ENCODE data around the gene ZMAT2. TPM values are rescaled to one million over a fixed set of nuclear protein-coding genes. Genes with fewer than 3 reads are reported as not detected.

Gene ZMAT2
- total RNA-seq, 2 experiments from 2014 or later, result 24.8 to 41.6 TPM

DNA sequence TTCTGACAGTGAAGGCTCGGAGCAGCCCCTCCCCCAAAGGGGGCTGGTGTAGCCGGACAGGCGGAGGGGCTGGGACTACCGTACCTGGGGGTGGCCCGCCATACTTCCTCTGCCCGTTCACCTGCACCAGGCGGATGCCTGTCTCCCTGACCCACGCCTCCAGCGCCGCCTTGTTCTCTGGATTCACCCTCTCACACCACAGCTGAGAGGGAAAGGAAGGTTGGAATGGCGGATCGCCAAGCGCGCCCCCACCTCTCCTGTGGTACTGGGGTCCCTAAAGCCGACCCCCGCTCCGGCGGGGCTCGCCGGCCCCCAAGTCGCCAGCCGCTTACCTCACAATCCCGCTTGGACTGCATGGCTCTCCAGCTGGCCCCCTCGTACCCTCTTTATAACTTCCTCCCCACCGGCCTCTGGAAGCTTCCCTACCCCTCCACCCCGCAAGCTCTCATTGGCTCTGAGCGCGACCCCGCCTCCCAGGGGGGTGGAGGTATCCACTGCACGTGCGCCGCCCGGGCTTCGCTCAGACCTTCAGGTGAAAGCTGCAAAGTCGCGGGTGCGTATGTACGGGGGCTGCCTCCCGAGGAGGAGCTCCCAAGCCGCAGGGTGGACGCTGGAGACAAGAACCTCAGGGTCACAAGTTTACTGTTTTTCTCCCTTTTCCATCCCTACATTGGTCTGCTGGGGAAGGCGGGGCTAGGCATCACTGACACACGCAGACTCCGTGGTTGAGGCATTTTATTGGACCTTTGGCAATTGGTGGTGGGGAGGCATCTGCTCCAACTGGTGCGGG is 26.9 kb upstream of the ZMAT2 start, which contains the start of gene DND1:
Gene DND1 (minus strand): TSS at position 390 of the 790 bp plus-strand sequence. CDS start 34 bp downstream, at position 356.
- Histone ChIP-seq H3K4me1 (ENCODE audit: insufficient read depth, low read length, poor library complexity, severe bottlenecking) (no peaks in the 10 kb centered on the region), H3K9me3 (ENCODE audit: low read length) (no peaks in the 10 kb centered on the region), H3K9me2 (ENCODE audit: insufficient read depth, low read length) (no peaks in the 10 kb centered on the region), H3K4me3 (ENCODE audit: low read depth, low read length, poor library complexity, severe bottlenecking) (no peak within 1 kb of the TSS), H2AFZ (ENCODE audit: low read length) (no peak within 1 kb of the TSS), H3K27ac (ENCODE audit: low read depth, low read length, poor library complexity, severe bottlenecking) (no peak within 1 kb of the TSS), H3K36me3 (ENCODE audit: insufficient read depth, low read length) (peaks cover 93% of the 10 kb centered on the region), H4K20me1 (ENCODE audit: insufficient read depth, low read length) (no peaks in the 10 kb centered on the region), H3K79me2 (ENCODE audit: insufficient read depth, low read depth, low read length) (no peaks in the 10 kb centered on the region), H3K4me2 (ENCODE audit: low read length) (no peak within 1 kb of the TSS)
- no peak for TF ChIP-seq EZH2phosphoT487 (IDR thresholded peaks at IDR 0.05; ENCODE audit: borderline replicate concordance, low read depth, low read length)
- TF ChIP-seq, protein P1, sequence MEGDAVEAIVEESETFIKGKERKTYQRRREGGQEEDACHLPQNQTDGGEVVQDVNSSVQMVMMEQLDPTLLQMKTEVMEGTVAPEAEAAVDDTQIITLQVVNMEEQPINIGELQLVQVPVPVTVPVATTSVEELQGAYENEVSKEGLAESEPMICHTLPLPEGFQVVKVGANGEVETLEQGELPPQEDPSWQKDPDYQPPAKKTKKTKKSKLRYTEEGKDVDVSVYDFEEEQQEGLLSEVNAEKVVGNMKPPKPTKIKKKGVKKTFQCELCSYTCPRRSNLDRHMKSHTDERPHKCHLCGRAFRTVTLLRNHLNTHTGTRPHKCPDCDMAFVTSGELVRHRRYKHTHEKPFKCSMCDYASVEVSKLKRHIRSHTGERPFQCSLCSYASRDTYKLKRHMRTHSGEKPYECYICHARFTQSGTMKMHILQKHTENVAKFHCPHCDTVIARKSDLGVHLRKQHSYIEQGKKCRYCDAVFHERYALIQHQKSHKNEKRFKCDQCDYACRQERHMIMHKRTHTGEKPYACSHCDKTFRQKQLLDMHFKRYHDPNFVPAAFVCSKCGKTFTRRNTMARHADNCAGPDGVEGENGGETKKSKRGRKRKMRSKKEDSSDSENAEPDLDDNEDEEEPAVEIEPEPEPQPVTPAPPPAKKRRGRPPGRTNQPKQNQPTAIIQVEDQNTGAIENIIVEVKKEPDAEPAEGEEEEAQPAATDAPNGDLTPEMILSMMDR (conservative IDR thresholded peaks at IDR 0.05; ENCODE audit: low read length), result no peak
- ChIA-PET POLR2A (no interaction called here), CTCF (ENCODE audit: unreplicated experiment) (no interaction called here)
- intact Hi-C loops (cut with micrococcal nuclease; ENCODE audit: unreplicated experiment), result no loop called here
- BruUV-seq (replicated peaks), result no TSS peak
- no peak for DNase-seq (ENCODE audit: low spot score)

DNA sequence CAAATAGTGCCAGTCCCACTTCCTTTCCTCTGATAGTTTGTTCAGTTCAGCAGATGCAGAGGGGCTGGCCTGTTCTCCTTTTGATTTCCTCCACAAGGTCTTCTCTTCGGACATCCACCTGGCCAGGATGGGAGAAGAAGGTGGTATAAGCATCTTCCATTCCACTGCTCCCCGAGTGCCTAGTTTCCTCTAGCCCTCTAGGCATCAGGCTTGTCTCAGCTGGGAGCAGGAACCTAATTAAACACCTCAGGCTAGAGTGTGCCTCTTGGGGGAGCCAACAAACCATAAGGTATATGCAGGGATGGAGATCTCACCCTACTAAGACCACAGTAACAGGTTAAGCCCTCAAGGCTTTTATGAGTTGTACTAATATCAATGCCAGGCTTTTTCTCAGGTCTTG is 26.0 kb upstream of the ZMAT2 start:
- Histone ChIP-seq H3K4me2 (ENCODE audit: low read length) (no peak overlapping the region), H3K9me3 (ENCODE audit: low read length) (no peaks in the 10 kb centered on the region), H3K4me3 (ENCODE audit: low read depth, low read length, poor library complexity, severe bottlenecking) (no peak overlapping the region), H3K27ac (ENCODE audit: low read depth, low read length, poor library complexity, severe bottlenecking) (no peak overlapping the region), H3K36me3 (ENCODE audit: insufficient read depth, low read length) (peaks cover 91% of the 10 kb centered on the region), H3K9me2 (ENCODE audit: insufficient read depth, low read length) (no peaks in the 10 kb centered on the region), H4K20me1 (ENCODE audit: insufficient read depth, low read length) (no peaks in the 10 kb centered on the region), H2AFZ (ENCODE audit: low read length) (no peak overlapping the region), H3K79me2 (ENCODE audit: insufficient read depth, low read depth, low read length) (no peaks in the 10 kb centered on the region), H3K4me1 (ENCODE audit: insufficient read depth, low read length, poor library complexity, severe bottlenecking) (no peaks in the 10 kb centered on the region)
- intact Hi-C loops (cut with micrococcal nuclease; ENCODE audit: unreplicated experiment), result no loop called here
- no peak for TF ChIP-seq EZH2phosphoT487 (IDR thresholded peaks at IDR 0.05; ENCODE audit: borderline replicate concordance, low read depth, low read length)
- TF ChIP-seq, protein P1 (conservative IDR thresholded peaks at IDR 0.05; ENCODE audit: low read length), result no peak
- POLR2A ChIA-PET, result interaction anchor here (1.0 to 1.3 kb wide), 2 partner anchors 20 to 26 kb away, joined by 3 read pairs; partner anchors contain the start of gene ZMAT2
- DNase-seq (ENCODE audit: low spot score), result no peak
- CTCF ChIA-PET (ENCODE audit: unreplicated experiment), result no interaction called here
- TSS peak; percentile 78 for BruUV-seq (replicated peaks)

DNA sequence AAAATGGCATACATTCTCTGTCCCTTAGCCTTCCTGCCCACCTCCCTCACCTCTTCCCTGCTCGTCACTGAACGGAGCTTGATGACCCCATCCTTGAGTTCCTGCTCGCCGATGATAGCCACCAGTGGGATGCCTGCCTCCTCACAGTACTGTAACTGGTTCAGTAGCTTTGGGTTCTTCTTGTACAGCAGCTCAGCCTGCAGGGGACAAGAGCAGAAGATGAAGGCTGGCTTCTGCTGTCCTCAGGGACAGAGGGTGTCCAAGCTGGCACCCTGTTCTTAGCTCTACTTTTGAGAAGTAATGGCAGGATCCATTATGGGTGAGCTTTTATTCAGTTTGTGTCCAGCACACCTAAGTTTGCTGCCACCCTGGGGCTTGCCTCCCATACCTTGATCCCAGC is 25.6 kb upstream of the ZMAT2 start:
- CTCF ChIA-PET (ENCODE audit: unreplicated experiment), result no interaction called here
- DNase-seq (ENCODE audit: low spot score), result no peak
- TF ChIP-seq, protein P1 (conservative IDR thresholded peaks at IDR 0.05; ENCODE audit: low read length), result no peak
- TF ChIP-seq EZH2phosphoT487 (IDR thresholded peaks at IDR 0.05; ENCODE audit: borderline replicate concordance, low read depth, low read length), result no peak

More for the DNA sequence above, 25.6 kb upstream of the ZMAT2 start:
- Histone ChIP-seq H3K4me1 (ENCODE audit: insufficient read depth, low read length, poor library complexity, severe bottlenecking) (no peaks in the 10 kb centered on the region), H3K79me2 (ENCODE audit: insufficient read depth, low read depth, low read length) (no peaks in the 10 kb centered on the region), H3K36me3 (ENCODE audit: insufficient read depth, low read length) (peaks cover 91% of the 10 kb centered on the region), H3K9me2 (ENCODE audit: insufficient read depth, low read length) (no peaks in the 10 kb centered on the region), H3K27ac (ENCODE audit: low read depth, low read length, poor library complexity, severe bottlenecking) (no peak overlapping the region), H4K20me1 (ENCODE audit: insufficient read depth, low read length) (no peaks in the 10 kb centered on the region), H3K4me2 (ENCODE audit: low read length) (no peak overlapping the region), H3K4me3 (ENCODE audit: low read depth, low read length, poor library complexity, severe bottlenecking) (no peak overlapping the region), H3K9me3 (ENCODE audit: low read length) (no peaks in the 10 kb centered on the region), H2AFZ (ENCODE audit: low read length) (no peak overlapping the region)
- no TSS peak for BruUV-seq (replicated peaks)
- POLR2A ChIA-PET, result interaction anchor here (0.7 to 1.3 kb wide), 4 partner anchors 20 to 1386 kb away, joined by 3 to 6 read pairs (median 3); partner anchors contain the start of gene ZMAT2
- intact Hi-C loops (cut with micrococcal nuclease; ENCODE audit: unreplicated experiment), result no loop called here
